Left lobe of liver (tissue), 2 donors: ENCODE measurements around the gene PAPPA2. TPM values are rescaled to one million over a fixed set of nuclear protein-coding genes. Genes with fewer than 3 reads are reported as not detected.
"Not testable (repeated sequence)": the region's sequence is repeated elsewhere in the genome, so short reads cannot be mapped to it uniquely, and the experiment has no call there.

Experiments
- ATAC-seq: fragments of 200-7000 bp; cut with Tn5 transposase; one replicate; pipeline ENCODE4 v1.9.1; 2020; ENCODE audit warnings: mild to moderate bottlenecking, moderate library complexity
- DNase-seq: peaks from one replicate; pipeline ENCODE4 v3.0.0-alpha.2; 2020; ENCODE audit warnings: low spot score
- total RNA-seq: library from RNA; stranded (reverse); gene quantifications from one replicate; pipeline ENCODE4 v1.2.1, GENCODE V29; 2021
- donor health status: DM: no; HTN: no; CAD: no; lungs with moderate emphysema.
- donor health status: DM: no; HTN: yes; CAD: no.

The PAPPA2 gene, protein sequence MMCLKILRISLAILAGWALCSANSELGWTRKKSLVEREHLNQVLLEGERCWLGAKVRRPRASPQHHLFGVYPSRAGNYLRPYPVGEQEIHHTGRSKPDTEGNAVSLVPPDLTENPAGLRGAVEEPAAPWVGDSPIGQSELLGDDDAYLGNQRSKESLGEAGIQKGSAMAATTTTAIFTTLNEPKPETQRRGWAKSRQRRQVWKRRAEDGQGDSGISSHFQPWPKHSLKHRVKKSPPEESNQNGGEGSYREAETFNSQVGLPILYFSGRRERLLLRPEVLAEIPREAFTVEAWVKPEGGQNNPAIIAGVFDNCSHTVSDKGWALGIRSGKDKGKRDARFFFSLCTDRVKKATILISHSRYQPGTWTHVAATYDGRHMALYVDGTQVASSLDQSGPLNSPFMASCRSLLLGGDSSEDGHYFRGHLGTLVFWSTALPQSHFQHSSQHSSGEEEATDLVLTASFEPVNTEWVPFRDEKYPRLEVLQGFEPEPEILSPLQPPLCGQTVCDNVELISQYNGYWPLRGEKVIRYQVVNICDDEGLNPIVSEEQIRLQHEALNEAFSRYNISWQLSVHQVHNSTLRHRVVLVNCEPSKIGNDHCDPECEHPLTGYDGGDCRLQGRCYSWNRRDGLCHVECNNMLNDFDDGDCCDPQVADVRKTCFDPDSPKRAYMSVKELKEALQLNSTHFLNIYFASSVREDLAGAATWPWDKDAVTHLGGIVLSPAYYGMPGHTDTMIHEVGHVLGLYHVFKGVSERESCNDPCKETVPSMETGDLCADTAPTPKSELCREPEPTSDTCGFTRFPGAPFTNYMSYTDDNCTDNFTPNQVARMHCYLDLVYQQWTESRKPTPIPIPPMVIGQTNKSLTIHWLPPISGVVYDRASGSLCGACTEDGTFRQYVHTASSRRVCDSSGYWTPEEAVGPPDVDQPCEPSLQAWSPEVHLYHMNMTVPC (N-terminal part only)
- total RNA-seq = 0.45 TPM

DNA sequence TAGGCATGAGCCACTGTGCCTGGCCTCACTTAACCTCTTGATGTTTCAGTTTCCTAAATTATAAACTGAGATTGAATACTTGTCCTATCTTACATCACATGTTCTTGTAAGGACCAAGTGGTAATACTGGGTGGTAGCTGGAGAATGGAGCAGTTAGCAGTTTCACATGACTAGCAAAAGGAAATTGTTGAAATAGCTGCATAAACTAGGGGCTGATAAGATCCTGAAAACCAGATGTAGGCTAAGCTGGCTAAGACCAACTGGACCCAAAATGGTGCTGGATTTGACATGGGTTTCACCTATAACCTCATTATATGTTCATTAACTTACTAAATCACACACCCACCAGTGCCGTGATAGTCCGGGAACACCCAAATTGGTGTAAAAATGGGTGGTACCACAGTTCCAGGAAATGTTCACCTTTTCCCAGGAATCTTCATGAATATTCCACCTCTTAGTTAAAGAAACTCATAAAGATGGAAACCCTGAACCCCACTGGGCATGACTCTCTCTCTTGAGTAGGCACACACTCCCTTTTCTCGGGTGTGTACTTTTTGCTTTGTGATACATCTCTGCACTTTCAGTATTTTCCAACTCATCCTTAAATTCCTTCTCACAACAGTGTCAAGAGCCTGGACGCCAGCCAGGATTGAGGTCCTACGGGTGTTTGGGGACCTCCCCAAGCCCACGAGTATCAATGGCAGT lies at the start of gene PAPPA2:
Gene PAPPA2 (plus strand): TSS at position 502 of the 705 bp plus-strand sequence. CDS start 93,148 bp downstream, outside the sequence.
- DNase-seq (no peak), ATAC-seq (no peak)

GRCh38 chr1:176416777-176417176 lies 46.2 kb upstream of the PAPPA2 start:
- ATAC-seq = no peak

DNA sequence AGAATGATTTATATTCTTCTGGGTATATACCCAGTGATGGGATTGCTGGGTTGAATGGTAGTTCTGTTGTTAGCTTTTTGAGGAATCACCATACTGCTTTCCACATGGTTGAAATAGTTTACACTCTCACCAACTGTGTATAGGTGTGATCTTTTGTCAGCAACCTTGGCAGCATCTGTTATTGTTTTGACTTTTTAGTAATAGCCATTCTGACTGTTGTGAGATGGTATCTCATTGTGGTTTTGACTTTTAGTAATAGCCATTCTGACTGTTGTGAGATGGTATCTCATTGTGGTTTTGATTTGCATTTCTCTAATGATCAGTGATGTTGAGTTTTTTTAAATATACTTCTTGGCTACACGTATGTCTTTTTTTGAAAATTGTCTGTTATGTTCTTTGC lies 43.4 kb upstream of the PAPPA2 start:
- not testable (repeated sequence) for DNase-seq

More at GRCh38 chr1:176416777-176417176, 46.2 kb upstream of the PAPPA2 start:
- no peak for DNase-seq

DNA sequence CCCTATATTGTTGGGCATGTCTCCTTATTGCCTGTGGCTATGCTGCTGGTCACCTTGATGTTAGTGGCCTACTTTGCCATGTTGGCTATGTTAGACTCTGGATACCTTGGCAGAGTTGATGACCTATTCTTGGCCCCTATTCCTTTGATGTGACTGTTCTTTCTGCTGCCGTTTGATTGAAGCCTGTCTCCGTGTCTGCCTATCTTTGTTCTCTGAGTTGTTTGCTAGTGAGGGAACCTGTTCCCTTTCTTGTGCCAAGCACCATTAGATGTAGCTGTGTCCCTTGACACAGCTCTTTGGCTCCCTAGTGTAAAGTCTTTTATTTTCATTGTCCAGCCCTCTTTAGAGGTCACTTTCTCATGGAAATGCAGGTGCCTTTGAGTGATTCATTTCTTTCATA lies 28.7 kb upstream of the PAPPA2 start:
- DNase-seq (no peak), ATAC-seq (no peak)

More for the DNA sequence above, 43.4 kb upstream of the PAPPA2 start:
- ATAC-seq = not testable (repeated sequence)

- DNase-seq = no peak
- ATAC-seq = no peak
Measured at GRCh38 chr1:176436251-176436650, 26.7 kb upstream of the PAPPA2 start.

DNA sequence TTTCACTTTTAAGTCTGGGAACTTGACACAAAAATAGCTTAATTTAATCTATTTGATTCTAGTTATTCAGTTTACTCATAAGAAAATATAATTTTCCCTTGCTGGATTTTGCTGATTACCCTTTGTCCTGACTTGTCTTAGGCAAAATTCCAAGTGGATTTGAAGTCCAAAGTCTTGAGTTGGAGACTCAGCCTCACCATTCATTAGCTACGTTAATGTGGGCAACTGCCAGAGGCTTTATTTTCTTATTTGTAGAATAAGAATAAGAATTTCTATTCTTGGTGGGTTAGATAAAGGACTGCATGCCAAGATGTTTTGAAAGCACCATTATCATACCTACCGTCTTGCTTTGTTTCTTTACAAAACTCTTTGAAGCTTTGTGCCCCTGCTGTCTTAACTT lies 22.8 kb upstream of the PAPPA2 start:
- DNase-seq = no peak
- no peak for ATAC-seq

GRCh38 chr1:176444286-176444685 lies 18.7 kb upstream of the PAPPA2 start:
- ATAC-seq (peak; percentile 100), DNase-seq (peak; percentile 63)

GRCh38 chr1:176445402-176445801 lies 17.6 kb upstream of the PAPPA2 start:
- DNase-seq = no peak
- ATAC-seq = no peak

GRCh38 chr1:176448340-176448739 lies 14.6 kb upstream of the PAPPA2 start:
- DNase-seq (no peak), ATAC-seq (no peak)

DNA sequence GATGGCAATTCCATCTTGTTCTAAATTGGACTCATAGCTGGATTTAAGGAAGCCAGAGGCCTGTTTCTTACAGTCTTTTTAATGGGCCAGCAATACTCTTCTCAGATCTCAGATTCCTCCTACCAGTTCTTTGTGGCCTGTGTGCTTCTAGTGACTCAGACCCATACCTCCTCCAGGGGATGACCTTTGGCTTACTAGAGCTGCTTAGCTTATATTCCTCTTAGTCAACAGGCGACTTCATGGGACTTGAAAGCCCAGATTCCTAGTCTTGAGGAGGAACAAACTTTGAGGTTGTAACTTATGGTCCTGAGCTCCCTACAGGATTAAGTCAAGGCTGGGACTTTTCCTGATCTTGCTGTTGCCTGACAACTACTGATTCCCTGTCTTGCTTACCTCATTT lies 12.4 kb upstream of the PAPPA2 start:
- DNase-seq (no peak), ATAC-seq (no peak)

DNA sequence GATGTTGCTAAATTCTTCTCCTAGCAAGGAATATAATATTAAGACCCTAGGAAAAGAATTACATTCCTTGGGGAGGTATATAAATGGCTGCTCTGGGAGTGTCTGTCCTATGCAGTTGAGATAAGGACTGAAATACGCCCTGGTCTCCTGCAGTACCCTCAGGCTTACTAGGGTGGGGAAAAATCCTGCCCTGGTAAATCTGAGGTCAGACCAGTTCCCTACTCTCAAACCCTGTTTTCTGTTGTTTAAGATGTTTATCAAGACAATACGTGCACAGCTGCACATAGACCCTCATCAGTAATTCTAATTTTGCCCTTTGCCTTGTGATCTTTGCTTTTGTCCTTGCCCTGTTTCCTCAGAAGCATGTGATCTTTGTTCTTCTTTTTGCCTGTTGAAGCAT lies 11.2 kb upstream of the PAPPA2 start:
- not testable (repeated sequence) for ATAC-seq, DNase-seq

GRCh38 chr1:176456795-176457194 lies 6.2 kb upstream of the PAPPA2 start:
- no peak for ATAC-seq
- DNase-seq = no peak

DNA sequence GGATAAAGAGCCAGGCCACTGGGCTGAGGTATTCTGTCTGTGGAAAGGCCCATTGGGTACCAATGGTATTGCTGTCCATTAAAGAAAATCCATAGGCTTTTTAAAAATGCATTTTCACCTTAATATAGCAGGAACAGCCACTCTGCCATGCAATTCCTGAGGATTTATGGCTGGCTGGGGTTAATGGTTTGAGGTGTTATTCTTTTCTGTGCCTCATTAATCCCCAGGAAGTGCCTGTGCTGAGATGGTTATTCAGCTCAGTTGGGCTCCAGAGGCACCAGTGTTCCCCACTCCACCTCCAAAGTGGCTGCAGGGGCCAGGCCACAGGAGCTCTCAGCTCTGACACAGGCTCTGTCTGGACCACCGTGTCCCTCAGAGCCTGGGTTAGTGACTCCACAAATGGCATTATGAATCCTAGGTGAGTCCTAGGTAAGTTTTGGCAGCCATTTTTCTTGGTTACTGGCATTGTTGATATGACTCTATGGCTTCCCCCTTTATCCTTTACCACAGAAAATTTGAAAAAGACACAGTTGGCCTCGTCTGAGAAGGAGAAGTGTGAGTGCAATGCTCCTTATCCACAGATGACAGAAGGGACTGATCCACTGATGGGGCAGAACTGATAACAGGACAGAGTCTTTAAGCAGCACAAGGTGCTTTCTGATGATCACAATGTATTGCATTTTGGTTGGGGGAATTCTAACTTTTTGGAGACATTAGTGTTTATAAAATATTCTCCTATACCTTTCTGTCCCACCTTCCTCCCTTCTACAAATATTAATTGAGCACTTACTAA lies 2.2 kb upstream of the PAPPA2 start:
- DNase-seq (no peak), ATAC-seq (no peak)

- no peak for DNase-seq
- no peak for ATAC-seq
Measured at GRCh38 chr1:176461576-176461975, 1.4 kb upstream of the PAPPA2 start.

GRCh38 chr1:176466514-176466913 lies 3.5 kb downstream of the PAPPA2 start:
- no peak for DNase-seq
- ATAC-seq = peak; percentile 25

GRCh38 chr1:176469450-176470010 lies 6.6 kb downstream of the PAPPA2 start:
- ATAC-seq (peak; percentile 34), DNase-seq (no peak)

DNA sequence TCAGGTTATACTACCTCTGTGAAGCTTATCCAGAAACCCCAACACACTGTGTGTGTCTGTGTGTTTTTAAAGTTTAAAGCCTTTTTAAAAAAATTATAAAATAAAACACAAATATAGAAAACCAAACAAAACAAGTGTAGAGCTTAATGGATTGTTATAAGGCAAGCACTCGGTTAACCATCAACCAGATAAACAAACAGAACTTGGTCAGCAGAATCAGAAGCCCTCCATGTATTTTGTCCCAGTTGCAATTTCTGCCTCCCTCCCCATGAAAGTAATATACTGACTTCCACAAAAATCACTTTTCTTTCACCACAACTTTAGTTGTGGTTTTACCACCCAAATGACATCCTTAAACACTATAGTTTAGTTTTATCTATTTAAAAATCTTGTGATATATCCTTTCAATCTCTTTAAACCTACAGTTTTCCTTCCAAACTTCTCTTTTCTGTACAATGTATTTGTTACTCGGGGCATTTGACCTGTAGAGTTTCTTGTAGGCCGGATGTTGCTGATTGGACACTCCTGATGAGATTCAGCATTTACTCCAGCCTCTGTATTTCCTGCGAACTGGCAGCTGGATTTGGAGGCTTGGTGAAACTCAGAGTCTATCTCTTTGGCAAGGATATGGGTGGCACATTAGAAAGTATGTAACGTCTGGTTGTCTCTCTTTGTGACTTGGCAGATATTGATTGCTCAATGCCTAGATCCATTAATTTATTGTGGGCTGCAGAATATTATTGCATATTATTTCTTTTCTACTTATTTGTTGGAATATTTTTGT lies 8.6 kb downstream of the PAPPA2 start:
- ATAC-seq (peak; percentile 85), DNase-seq (no peak)

GRCh38 chr1:176479971-176480370 lies 17.0 kb downstream of the PAPPA2 start:
- DNase-seq = no peak
- ATAC-seq = no peak

DNA sequence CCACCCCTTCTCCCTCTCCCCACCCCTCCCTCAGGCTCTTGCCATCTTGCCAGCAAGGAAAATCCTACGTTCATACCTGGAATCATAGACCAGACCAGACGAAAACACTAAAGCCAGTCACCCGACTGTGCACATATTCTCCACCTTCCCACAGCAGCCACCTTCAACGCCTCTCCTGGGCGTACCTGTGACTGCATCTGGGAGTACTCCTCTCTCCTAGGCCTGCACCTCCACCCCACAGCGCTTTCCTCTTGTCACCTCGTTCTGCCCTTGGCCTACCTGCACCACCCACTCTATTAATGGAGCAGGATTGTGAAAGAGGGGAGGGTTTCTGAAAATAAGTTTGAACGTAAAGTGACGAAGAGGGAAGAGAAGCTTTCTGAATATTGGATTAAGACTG lies 17.8 kb downstream of the PAPPA2 start:
- no peak for DNase-seq
- no peak for ATAC-seq
